Naive thymus-derived CD8-positive, alpha-beta T cell (primary cell): Measurements from ENCODE around the gene FOXP2. TPM values are rescaled to one million over a fixed set of nuclear protein-coding genes. Genes with fewer than 3 reads are reported as not detected.
"Not testable (repeated sequence)": the region's sequence is repeated elsewhere in the genome, so short reads cannot be mapped to it uniquely, and the experiment has no call there.

Source experiments
- ATAC-seq, 2 donors: fragments of 150-1000 bp; cut with Tn5 transposase in 1 of 2; sonication (Bioruptor Pico), chemical (Tn5 transposase) in 1 of 2; 1 replicate in 1 of 2; 2 replicates in 1 of 2; pipeline ENCODE4 v1.10.0; 2021; ENCODE audit warnings: mild to moderate bottlenecking in 2 of 2, moderate library complexity in 2 of 2
- POLR2A ChIA-PET: fragments of 350-600 bp; sonication (Branson Sonifier 250); formaldehyde crosslinking; loops from one replicate; lab custom pipeline; 2021; ENCODE audit warnings: antibody characterized with exemption; lab: Charles Lee
- DNase-seq, 10 donors: peaks; one replicate each; pipeline versions ENCODE4 v3.0.0 to v3.0.0-alpha.2; 2020 to 2022
- H3K27ac Mint-ChIP-seq, 10 donors: one replicate each; pipeline ENCODE4 v1.8.0; 2020 to 2022; ENCODE audit warnings: mild to moderate bottlenecking in 10 of 10, mixed read lengths in 10 of 10, moderate library complexity in 4 of 10, inconsistent platforms in 1 of 10
- H3K27me3 Mint-ChIP-seq, 5 donors: one replicate each; pipeline ENCODE4 v1.8.0; 2021 to 2022; ENCODE audit warnings: mixed read lengths in 5 of 5
- H3K36me3 Mint-ChIP-seq, 3 donors: one replicate each; pipeline ENCODE4 v1.8.0; 2020 to 2022; ENCODE audit warnings: mixed read lengths in 3 of 3, mild to moderate bottlenecking in 2 of 3, inconsistent platforms in 1 of 3
- H3K4me1 Mint-ChIP-seq, 4 donors: one replicate each; pipeline ENCODE4 v1.8.0; 2021 to 2022; ENCODE audit warnings: mixed read lengths in 4 of 4
- H3K4me3 Mint-ChIP-seq, 10 donors: one replicate each; pipeline ENCODE4 v1.8.0; 2020 to 2022; ENCODE audit warnings: mild to moderate bottlenecking in 10 of 10, mixed read lengths in 10 of 10, moderate library complexity in 6 of 10, inconsistent platforms in 1 of 10
- H3K9me3 Mint-ChIP-seq, 9 donors: one replicate each; pipeline ENCODE4 v1.8.0; 2020 to 2022; ENCODE audit warnings: mixed read lengths in 9 of 9, mild to moderate bottlenecking in 3 of 9, inconsistent platforms in 1 of 9, moderate library complexity in 1 of 9
- polyA plus RNA-seq, 3 donors: library from polyadenylated mRNA; unstranded; fragments of 300-500 nt; fragmentation: Illumina TruSeq; gene quantifications; one replicate each; pipeline ENCODE4 v1.2.3, GENCODE V29; 2021
- total RNA-seq, 8 experiments: library from RNA in 2 of 8; stranded (reverse) in 2 of 8; gene quantifications; one replicate each; pipeline ENCODE4 v1.2.3 and lab custom pipeline; 2021 to 2026

FOXP2 gene
- total and polyA plus RNA-seq, 5 experiments from 2014 or later, result not detected

DNA sequence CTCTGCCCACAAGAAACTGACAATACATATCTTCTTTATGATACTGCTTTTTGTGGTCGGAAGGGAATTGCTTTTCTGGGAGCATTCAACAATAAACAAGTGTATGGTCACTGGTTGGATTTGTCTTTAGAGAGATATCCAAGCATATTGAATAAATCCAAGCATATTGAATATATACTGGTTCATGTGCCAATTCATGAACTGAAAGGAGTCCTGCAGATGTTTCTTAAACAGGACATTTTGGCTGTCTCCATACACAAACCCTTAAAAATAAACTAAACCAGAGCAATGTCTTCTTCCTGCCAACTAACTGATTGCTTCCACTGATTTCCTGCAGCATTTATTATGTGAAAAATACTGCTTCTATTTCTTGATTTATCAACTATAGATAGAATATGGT, 173.9 kb downstream of the FOXP2 start:
- ATAC-seq (no peak), DNase-seq (no peak)
- no peak overlapping the region for H3K4me3 Mint-ChIP-seq
- no peaks in the 10 kb centered on the region for H3K36me3 Mint-ChIP-seq
- H3K4me1 Mint-ChIP-seq, result no peaks in the 10 kb centered on the region
- POLR2A ChIA-PET, result no interaction called here
- peaks cover 0 to 4% (median 0%) of the 10 kb centered on the region in 5 donors for H3K27me3 Mint-ChIP-seq
- H3K27ac Mint-ChIP-seq, result no peak overlapping the region
- H3K9me3 Mint-ChIP-seq, result no peaks in the 10 kb centered on the region

DNA sequence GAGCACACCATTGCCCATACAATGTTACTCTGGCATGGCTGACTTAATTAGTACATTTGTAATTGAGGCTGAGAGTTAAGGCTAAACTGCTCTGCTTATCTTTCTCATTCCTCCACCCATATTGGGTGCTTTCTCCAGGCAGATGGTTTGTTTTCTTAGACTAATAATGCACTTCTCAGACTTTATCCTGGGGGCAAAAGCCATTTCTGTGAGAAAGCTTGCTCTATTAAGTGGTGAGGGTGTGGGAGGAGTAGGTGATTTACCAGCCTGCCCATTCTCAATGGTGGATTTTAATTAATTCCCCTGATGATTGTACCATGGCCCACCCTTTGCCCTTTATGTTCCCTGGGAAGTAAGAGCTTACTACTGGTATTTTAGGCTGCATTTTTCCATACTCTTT, 174.8 kb downstream of the FOXP2 start:
- Mint-ChIP-seq H3K27ac (no peak overlapping the region), H3K4me1 (no peaks in the 10 kb centered on the region), H3K4me3 (no peak overlapping the region), H3K9me3 (no peaks in the 10 kb centered on the region), H3K36me3 (no peaks in the 10 kb centered on the region), H3K27me3 (peaks cover 0 to 4% (median 0%) of the 10 kb centered on the region in 5 donors)
- POLR2A ChIA-PET, result no interaction called here
- ATAC-seq (no peak), DNase-seq (no peak)

DNA sequence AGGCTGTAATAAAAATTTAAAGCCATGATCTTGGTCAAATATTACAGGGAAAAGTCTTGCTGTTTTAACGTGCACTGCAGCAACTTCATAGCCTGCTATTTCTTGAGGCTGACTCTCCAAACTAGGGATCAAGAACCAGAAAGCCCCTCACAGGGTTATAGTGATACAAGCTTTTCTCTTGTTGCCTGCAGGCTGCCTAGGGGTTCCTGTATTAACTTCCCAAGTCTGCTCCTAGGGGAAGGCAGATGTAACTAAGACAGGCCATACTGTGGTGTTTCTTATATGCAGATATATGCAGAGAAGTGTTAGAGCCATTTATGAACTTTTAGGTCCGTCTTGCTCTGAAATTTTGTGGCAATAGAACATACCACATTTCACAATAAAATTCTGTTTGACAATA, 175.7 kb downstream of the FOXP2 start:
- H3K36me3 Mint-ChIP-seq, result no peaks in the 10 kb centered on the region
- no peak overlapping the region for H3K4me3 Mint-ChIP-seq
- POLR2A ChIA-PET, result no interaction called here
- H3K27me3 Mint-ChIP-seq, result peaks cover 0 to 4% (median 0%) of the 10 kb centered on the region in 5 donors
- ATAC-seq (no peak), DNase-seq (no peak)
- no peaks in the 10 kb centered on the region for H3K4me1 Mint-ChIP-seq
- no peak overlapping the region for H3K27ac Mint-ChIP-seq
- no peaks in the 10 kb centered on the region for H3K9me3 Mint-ChIP-seq

DNA sequence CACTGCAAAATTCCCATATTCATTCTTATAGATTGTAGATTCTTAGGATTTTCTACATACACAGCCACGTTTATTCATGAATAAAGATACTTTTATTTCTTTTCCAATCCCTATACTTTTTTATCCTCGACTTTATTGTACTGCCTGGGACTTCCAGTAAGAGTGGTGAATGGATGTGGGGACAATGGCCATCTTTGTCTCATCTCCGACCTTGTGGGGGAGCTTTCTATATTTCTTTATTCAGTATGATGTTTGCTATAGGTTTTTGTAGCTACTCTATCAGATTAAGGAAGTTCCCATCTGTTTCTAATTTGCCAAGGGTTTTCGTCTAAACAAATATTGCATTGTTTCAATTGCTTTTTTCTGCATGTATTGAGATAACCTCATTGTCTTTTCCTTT, 184.3 kb downstream of the FOXP2 start:
- H3K4me1 Mint-ChIP-seq, result no peaks in the 10 kb centered on the region
- DNase-seq, result no peak
- H3K9me3 Mint-ChIP-seq, result no peaks in the 10 kb centered on the region
- ATAC-seq, result no peak
- H3K4me3 Mint-ChIP-seq, result no peak overlapping the region
- no peak overlapping the region for H3K27ac Mint-ChIP-seq
- POLR2A ChIA-PET, result no interaction called here
- H3K36me3 Mint-ChIP-seq, result no peaks in the 10 kb centered on the region
- no peaks in the 10 kb centered on the region for H3K27me3 Mint-ChIP-seq

DNA sequence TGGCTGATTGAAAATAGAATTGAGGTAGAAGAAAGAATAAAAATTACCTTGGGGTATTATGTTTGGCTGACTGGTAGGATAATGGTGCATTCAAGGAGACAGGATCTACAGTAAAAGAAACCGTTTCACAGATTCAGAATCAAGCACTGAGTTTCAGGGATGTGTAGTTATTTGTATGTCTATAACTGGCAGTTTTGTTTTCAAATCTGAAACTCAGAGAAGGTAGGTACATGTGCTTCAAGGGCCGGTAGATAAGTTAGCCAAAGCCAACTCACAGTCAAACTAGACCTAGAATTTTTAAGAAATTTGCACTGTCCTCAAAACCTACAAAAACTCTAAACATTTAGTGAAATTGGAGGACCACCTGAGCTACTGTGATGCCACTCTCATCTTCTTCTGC, 191.5 kb downstream of the FOXP2 start:
- Mint-ChIP-seq H3K27me3 (no peaks in the 10 kb centered on the region), H3K36me3 (no peaks in the 10 kb centered on the region), H3K9me3 (no peaks in the 10 kb centered on the region), H3K4me1 (no peaks in the 10 kb centered on the region), H3K27ac (no peak overlapping the region), H3K4me3 (no peak overlapping the region)
- DNase-seq, result no peak
- POLR2A ChIA-PET, result no interaction called here
- no peak for ATAC-seq

DNA sequence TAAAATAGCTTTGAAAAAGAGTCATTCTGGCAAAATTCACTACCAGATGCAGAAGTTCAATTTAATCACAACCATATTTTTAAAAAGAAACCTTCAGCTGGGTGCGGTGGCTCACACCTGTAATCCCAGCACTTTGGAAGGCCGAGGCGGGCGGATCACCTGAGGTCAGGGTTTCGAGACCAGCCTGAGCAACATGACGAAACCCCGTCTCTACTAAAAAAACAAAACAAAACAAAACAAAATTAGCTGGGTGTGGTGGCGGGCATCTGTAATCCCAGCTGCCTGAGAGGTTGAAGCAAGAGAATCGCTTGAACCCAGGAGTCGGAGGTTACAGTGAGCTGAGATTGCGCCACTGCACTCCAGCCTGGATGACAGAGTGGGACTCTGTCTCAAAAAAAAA, 194.2 kb downstream of the FOXP2 start:
- peak in 1 of 10 donors; percentile 53 for DNase-seq
- H3K9me3 Mint-ChIP-seq, H3K27ac Mint-ChIP-seq, H3K4me1 Mint-ChIP-seq, H3K4me3 Mint-ChIP-seq, H3K36me3 Mint-ChIP-seq, ATAC-seq, POLR2A ChIA-PET, H3K27me3 Mint-ChIP-seq: not testable (repeated sequence)

DNA sequence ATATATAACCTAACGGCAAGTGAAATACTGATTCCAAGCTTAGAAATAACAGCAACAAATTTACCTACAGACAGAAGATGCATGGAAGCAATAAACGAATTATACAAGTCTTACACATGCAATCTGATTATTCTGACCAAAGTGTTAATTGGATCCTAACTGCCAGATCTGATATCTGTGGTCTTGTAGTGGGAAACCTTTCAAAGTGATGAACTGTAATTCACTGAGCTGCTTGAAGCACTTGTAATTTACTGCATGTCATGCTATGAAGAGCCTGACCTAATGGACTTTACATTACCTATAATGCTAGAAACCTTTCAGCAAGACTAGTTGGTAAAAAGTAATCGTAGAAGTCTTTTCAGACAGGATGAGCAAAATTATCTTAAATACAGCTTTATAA, 205.6 kb downstream of the FOXP2 start:
- Mint-ChIP-seq H3K9me3 (peaks cover 0 to 4% (median 0%) of the 10 kb centered on the region in 9 donors), H3K4me1 (no peaks in the 10 kb centered on the region), H3K4me3 (no peak overlapping the region), H3K27ac (no peak overlapping the region), H3K36me3 (no peaks in the 10 kb centered on the region), H3K27me3 (no peaks in the 10 kb centered on the region)
- ATAC-seq (no peak), DNase-seq (no peak)
- POLR2A ChIA-PET, result no interaction called here

DNA sequence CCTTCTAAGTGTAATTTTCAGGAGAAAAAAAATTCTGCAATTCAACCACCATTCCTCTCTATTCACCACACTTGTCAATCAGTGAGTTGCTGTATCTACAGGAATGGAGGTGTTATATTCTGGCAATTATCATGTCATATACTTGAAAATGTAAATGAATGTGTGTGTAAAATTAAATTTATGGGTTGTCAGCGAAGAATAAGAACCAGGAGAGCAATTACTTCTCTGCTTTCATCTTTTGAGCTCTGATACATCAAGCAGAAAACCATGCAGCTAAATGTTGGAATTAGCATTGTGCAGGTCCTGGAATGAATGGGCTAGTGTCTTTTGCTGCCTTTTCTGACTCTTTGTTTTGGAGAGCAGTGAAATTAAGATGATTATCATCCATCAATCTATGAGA, 207.6 kb downstream of the FOXP2 start:
- POLR2A ChIA-PET, result no interaction called here
- Mint-ChIP-seq H3K4me1 (no peaks in the 10 kb centered on the region), H3K9me3 (peaks cover 0 to 4% (median 0%) of the 10 kb centered on the region in 9 donors), H3K4me3 (no peak overlapping the region), H3K36me3 (no peaks in the 10 kb centered on the region), H3K27ac (no peak overlapping the region), H3K27me3 (no peaks in the 10 kb centered on the region)
- DNase-seq (no peak), ATAC-seq (no peak)

DNA sequence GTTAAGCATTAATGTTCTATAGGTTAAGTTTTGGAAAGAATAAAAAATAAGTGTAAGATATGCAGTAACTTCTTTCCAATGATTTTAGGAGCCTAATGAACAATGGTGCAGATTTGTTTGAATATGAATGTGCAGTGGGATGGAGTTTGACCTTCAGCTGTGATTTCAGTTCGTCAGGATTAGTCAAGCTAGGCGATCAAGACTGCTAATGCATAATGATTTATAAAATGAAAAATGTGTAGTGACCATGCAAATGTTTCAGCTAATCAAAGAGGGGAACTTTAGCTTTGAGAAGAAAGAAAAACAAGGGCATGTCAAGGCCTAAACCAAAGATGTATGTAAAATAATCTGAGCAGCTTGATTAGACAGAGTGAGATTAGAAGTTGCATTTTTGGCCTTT, 208.5 kb downstream of the FOXP2 start:
- Mint-ChIP-seq H3K27ac (no peak overlapping the region), H3K4me3 (no peak overlapping the region), H3K9me3 (no peaks in the 10 kb centered on the region), H3K4me1 (no peaks in the 10 kb centered on the region), H3K27me3 (no peaks in the 10 kb centered on the region), H3K36me3 (no peaks in the 10 kb centered on the region)
- DNase-seq (no peak), ATAC-seq (no peak)
- POLR2A ChIA-PET, result no interaction called here

DNA sequence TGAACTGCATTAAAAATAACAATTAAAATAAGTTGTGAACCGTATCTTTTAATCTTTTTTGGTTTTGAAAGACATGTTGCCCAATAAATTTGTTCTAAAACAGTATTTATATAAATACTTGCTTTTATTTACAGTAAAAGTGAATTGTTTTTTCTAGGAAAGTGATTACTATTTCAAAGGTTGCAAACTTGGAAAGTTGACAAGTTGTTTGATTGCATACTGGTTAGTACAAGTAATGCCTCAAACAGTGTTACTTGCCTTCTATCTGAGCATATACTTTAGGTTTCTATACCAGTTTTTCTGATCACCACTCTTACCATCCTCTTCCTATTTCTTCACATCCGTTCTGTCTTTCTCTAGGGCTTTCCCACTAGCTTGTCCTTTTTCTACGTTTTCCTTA, 212.6 kb downstream of the FOXP2 start:
- Mint-ChIP-seq H3K4me3 (no peak overlapping the region), H3K36me3 (no peaks in the 10 kb centered on the region), H3K27ac (no peak overlapping the region), H3K27me3 (peaks cover 0 to 2% (median 0%) of the 10 kb centered on the region in 5 donors), H3K4me1 (no peaks in the 10 kb centered on the region), H3K9me3 (no peaks in the 10 kb centered on the region)
- DNase-seq, result no peak
- ATAC-seq, result no peak
- POLR2A ChIA-PET, result no interaction called here

DNA sequence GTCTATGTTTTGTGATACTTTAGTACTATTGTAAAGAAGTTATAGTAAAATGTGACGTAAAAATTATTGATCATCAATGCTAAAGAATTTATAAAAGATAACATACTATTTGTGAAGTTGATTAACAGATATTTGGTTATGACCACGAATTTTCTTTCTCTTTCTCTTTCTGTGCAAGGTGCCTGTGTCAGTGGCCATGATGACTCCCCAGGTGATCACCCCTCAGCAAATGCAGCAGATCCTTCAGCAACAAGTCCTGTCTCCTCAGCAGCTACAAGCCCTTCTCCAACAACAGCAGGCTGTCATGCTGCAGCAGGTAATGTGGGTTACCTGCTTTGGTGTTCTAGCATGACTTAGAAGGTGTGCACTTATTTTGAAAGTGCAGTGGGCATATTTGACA, 213.7 kb downstream of the FOXP2 start:
- Mint-ChIP-seq H3K4me3 (no peak overlapping the region), H3K27ac (no peak overlapping the region), H3K4me1 (no peaks in the 10 kb centered on the region), H3K9me3 (no peaks in the 10 kb centered on the region), H3K27me3 (peaks cover 0 to 2% (median 0%) of the 10 kb centered on the region in 5 donors), H3K36me3 (no peaks in the 10 kb centered on the region)
- POLR2A ChIA-PET, result no interaction called here
- ATAC-seq (no peak), DNase-seq (no peak)

DNA sequence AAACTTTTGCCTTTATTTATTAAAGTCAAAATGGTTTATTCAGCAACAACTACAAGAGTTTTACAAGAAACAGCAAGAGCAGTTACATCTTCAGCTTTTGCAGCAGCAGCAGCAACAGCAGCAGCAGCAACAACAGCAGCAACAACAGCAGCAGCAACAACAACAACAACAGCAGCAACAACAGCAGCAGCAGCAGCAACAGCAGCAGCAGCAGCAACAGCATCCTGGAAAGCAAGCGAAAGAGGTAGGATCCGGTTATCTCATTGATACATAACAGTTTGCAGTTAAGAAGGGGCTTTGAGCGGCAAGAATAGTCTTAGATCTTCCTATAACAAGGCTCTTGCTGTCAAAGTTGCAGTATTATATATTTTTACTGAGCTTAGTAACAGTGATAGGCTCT, 215.1 kb downstream of the FOXP2 start:
- no peak overlapping the region for H3K27ac Mint-ChIP-seq
- ATAC-seq, result no peak
- POLR2A ChIA-PET, result no interaction called here
- no peaks in the 10 kb centered on the region for H3K4me1 Mint-ChIP-seq
- no peaks in the 10 kb centered on the region for H3K36me3 Mint-ChIP-seq
- no peaks in the 10 kb centered on the region for H3K9me3 Mint-ChIP-seq
- peaks cover 0 to 2% (median 0%) of the 10 kb centered on the region in 5 donors for H3K27me3 Mint-ChIP-seq
- no peak for DNase-seq
- no peak overlapping the region for H3K4me3 Mint-ChIP-seq

DNA sequence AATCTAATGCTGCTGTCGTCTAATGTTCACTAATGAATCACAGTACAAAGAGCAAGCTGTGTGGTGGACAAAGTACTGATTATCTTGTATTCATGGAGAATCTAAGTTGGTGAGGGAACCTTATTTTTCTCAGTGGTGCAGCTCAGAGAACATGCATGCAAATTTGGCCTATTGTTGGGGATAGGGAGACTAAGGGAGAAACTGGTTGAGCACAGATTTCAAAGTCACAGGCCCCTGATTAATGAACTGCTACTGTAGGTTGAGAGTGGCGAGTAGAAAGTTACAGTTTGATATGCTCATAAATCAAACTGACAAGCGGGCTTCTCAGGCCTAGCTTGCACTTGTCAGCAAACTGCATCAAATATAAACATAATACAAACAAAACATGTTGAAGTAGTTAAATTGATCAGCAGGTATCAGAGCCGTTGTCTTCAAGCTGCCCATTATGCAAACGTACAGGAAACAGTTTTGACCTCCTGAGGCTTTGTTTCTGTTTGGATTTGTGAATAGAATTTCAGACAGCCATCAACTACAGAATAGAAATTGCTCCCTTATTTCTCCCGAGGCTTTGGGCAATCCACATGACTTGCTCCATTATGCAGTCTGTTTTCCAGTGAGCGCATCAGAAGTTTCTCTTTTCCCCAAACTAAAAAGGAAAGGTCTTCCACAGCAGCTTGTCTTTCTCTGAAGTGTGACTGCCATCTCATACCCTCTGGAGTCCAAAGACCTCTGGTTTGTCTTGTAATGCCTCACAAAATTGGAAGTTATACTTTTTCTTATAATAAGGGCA, 215.8 kb downstream of the FOXP2 start:
- POLR2A ChIA-PET, result no interaction called here
- H3K27ac Mint-ChIP-seq, result no peak overlapping the region
- H3K27me3 Mint-ChIP-seq, result peaks cover 0 to 2% (median 0%) of the 10 kb centered on the region in 5 donors
- DNase-seq, result no peak
- no peaks in the 10 kb centered on the region for H3K36me3 Mint-ChIP-seq
- no peak overlapping the region for H3K4me3 Mint-ChIP-seq
- ATAC-seq, result no peak
- no peaks in the 10 kb centered on the region for H3K4me1 Mint-ChIP-seq
- no peaks in the 10 kb centered on the region for H3K9me3 Mint-ChIP-seq

DNA sequence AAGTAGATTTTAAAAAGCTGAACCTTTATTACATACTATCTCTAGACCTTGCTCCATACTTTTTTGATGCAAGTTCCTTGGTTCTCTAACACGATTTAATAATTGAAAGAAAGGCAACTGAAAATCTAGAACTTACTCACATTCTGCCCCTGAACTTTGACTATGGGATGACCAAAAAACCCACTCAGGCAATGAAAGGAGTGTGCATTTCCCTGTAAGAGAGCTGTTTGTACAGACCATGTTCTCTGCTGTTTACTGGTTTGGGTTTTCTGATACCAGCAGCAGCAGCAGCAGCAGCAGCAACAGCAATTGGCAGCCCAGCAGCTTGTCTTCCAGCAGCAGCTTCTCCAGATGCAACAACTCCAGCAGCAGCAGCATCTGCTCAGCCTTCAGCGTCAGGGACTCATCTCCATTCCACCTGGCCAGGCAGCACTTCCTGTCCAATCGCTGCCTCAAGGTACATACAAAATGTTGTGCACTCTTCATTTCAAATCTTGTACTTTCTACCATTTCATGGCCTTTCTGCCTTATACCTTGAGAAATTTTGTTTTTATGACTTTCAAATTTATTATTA, 216.7 kb downstream of the FOXP2 start:
- H3K27me3 Mint-ChIP-seq, result peaks cover 0 to 2% (median 0%) of the 10 kb centered on the region in 5 donors
- H3K9me3 Mint-ChIP-seq, result no peaks in the 10 kb centered on the region
- no peak overlapping the region for H3K27ac Mint-ChIP-seq
- no peaks in the 10 kb centered on the region for H3K4me1 Mint-ChIP-seq
- H3K36me3 Mint-ChIP-seq, result no peaks in the 10 kb centered on the region
- POLR2A ChIA-PET, result no interaction called here
- no peak for ATAC-seq
- DNase-seq, result no peak
- H3K4me3 Mint-ChIP-seq, result no peak overlapping the region
